Spleen (tissue), 7 donors: Measurements from ENCODE around the gene ENOX1.

Source experiments
- CTCF ChIP-seq, 11 experiments: fragments of 200-600 bp in 7 of 11; fragments of 450-650 bp in 4 of 11; sonication (generic) in 4 of 11; IDR thresholded peaks in 8 of 11; conservative IDR thresholded peaks in 3 of 11; 1 replicate in 7 of 11; 2 replicates in 4 of 11; pipeline versions ENCODE4 v1.4.0 to v1.8.0; 2016 to 2021; ENCODE audit warnings: antibody characterized with exemption in 11 of 11, inconsistent platforms in 4 of 11, mild to moderate bottlenecking in 1 of 11
- POLR2AphosphoS5 ChIP-seq, 3 donors: sonication (generic); formaldehyde crosslinking; IDR thresholded peaks; one replicate each; pipeline ENCODE4 v1.5.1; 2017; ENCODE audit warnings: antibody characterized with exemption in 3 of 3
- donor health status: DM: no; HTN: no; CAD: no; lungs with moderate emphysema.
- donor health status: DM: no; HTN: no; CAD: no.
- donor health status: DM: no; HTN: no; CAD: no.

GRCh38 chr13:43484432-43485225, 302.1 kb downstream of the ENOX1 start:
- no peak for TF ChIP-seq CTCF (IDR thresholded peaks at IDR 0.05 in 8 of 11, conservative IDR thresholded peaks at IDR 0.05 in 3 of 11)
- no peak for TF ChIP-seq POLR2AphosphoS5 (IDR thresholded peaks at IDR 0.05)
